Uterus (tissue), 2 donors: Measurements from ENCODE around the gene KIAA1755.

Experiments
- CTCF ChIP-seq, 4 experiments: fragments of 200-600 bp in 2 of 4; fragments of 450-650 bp in 2 of 4; sonication (generic) in 2 of 4; IDR thresholded peaks; one replicate each; pipeline ENCODE4 v1.5.1; 2016 to 2019; ENCODE audit warnings: antibody characterized with exemption in 4 of 4, mild to moderate bottlenecking in 2 of 4, moderate library complexity in 1 of 4
- POLR2A ChIP-seq, 2 donors: fragments of 450-650 bp; IDR thresholded peaks; one replicate each; pipeline ENCODE4 v1.6.1; 2016; ENCODE audit warnings: antibody characterized with exemption in 2 of 2, mild to moderate bottlenecking in 1 of 2, moderate library complexity in 1 of 2

- no peak for TF ChIP-seq CTCF (IDR thresholded peaks at IDR 0.05)
- no peak for TF ChIP-seq POLR2A (IDR thresholded peaks at IDR 0.05)
Measured at GRCh38 chr20:38226553-38226952, 34.0 kb downstream of the KIAA1755 start.
